HG03439 (cell line): ENCODE results near the gene SYNGR3.

Experiments used
- ATAC-seq: cut with Tn5 transposase; IDR thresholded peaks from one replicate; pipeline ENCODE4 v1.9.1; 2021; ENCODE audit warnings: mild to moderate bottlenecking, moderate library complexity; ENCODE audit not compliant: unreplicated experiment

Gene SYNGR3

DNA sequence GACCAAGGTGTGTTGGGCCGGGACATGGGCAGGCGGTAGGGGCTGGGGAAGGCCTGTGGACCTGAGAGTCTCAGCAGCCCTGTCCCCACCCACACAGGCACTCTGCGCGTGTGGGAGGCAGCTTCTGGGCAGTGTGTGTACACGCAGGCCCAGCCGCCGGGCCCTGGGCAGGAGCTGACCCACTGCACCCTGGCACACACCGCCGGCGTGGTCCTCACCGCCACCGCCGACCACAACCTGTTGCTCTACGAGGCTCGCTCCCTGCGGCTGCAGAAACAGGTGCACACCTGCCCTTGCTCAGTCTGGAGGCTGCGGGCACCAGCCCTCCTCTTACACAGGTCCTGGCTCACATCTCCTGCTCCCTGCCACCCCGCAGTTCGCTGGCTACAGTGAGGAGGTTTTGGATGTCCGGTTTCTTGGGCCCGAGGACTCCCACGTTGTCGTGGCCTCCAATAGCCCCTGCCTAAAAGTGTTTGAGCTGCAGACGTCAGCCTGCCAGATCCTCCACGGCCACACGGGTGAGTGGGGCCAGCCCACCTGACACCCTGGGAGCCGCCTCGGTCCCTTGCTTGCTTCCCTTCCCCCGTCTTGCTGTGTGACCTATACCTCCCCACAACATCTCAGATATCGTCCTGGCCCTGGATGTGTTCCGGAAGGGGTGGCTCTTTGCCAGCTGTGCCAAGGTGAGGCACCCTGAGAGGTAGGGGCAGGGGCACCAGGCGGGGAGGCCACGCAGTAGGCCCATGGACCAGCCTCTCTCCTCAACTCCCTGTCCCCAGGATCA lies 14.1 kb upstream of the SYNGR3 start:
- ATAC-seq = no peak

DNA sequence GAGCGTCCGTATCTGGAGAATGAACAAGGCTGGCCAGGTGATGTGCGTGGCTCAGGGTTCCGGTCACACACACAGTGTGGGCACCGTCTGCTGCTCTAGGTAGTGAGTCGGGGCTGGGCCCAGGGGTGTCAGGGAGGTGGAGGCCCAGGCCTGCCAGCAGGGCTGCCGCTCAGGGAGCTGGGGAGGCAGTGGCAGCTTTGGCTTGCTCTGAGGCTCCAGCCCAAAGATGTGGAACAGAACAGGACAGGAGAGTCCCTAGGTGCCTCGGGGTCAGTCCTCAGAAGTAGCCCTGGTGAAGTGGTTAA lies 13.6 kb upstream of the SYNGR3 start:
- ATAC-seq = no peak

DNA sequence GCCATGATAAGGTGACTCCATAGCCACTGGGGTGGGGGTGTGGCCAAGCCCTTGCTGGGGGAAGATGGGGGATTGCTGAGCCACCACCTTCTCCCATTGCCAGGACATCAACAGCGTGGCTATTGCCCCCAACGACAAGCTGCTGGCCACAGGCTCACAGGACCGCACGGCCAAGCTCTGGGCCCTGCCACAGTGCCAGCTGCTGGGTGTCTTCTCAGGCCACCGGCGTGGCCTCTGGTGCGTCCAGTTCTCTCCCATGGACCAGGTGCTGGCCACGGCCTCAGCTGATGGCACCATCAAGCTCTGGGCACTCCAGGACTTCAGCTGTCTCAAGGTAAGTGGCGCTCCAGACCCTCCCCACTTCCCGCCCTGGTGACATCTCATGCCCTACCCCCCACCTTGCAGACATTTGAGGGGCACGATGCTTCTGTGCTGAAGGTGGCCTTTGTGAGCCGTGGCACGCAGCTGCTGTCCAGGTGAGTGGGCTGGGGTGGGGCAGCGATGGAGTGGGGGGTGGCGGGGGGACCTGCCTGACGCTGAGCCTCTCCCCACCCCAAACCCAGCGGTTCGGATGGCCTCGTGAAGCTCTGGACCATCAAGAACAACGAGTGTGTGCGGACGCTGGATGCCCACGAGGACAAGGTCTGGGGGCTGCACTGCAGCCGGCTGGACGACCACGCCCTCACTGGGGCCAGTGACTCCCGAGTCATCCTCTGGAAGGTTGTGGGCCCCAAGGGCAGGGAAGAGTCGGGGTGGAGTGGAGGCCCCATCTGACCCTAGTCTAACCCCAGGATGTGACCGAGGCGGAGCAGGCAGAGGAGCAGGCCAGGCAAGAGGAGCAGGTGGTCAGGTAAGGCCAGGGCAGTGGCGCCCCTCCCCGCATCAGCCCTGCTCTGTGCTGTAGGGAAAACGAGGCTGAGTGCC lies 12.6 kb upstream of the SYNGR3 start:
- no peak for ATAC-seq

DNA sequence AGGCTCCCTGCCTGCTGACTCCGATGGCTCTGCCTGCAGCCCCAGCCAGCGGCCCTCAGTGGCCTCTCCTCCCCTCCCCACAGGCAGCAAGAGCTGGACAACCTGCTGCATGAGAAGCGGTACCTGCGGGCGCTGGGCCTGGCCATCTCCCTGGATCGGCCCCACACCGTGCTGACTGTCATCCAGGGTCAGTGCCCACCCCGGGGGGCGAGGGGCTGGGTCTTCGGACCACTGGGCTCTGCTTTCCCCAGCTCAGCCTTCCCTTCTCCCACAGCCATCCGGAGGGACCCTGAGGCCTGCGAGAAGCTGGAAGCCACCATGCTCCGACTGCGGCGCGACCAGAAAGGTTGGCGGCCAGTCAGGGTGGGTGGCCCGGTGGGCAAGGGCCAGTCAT lies 11.9 kb upstream of the SYNGR3 start:
- ATAC-seq = no peak

DNA sequence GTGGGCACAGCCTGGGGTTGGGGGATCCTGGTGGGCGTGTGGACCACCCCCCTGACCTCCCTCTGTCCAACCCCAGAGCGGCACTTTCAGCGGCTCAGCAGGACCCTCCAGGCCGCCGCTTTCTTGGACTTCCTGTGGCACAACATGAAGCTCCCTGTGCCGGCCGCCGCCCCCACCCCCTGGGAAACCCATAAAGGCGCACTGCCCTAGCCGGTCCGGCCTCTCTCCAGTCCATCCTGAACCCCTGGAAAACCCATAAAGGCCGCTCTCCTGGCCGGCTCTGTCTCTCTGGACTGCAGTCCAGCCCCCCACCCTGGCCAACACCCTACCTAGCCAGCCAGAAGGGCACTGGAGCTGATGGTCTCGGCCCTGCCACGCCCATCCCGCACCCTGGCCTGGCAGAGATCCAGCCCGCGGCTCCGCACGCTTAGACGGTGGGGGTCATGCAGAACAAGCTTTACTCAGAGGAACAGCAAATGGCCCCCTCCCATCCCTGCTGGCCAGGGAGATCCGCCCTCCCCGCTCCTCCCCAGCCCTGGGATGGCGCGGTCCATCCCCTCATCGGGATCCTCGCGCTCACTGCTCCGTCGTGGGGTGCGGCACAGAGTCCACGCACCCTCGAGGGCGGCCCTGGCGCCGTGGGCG lies 11.2 kb upstream of the SYNGR3 start:
- ATAC-seq = no peak

DNA sequence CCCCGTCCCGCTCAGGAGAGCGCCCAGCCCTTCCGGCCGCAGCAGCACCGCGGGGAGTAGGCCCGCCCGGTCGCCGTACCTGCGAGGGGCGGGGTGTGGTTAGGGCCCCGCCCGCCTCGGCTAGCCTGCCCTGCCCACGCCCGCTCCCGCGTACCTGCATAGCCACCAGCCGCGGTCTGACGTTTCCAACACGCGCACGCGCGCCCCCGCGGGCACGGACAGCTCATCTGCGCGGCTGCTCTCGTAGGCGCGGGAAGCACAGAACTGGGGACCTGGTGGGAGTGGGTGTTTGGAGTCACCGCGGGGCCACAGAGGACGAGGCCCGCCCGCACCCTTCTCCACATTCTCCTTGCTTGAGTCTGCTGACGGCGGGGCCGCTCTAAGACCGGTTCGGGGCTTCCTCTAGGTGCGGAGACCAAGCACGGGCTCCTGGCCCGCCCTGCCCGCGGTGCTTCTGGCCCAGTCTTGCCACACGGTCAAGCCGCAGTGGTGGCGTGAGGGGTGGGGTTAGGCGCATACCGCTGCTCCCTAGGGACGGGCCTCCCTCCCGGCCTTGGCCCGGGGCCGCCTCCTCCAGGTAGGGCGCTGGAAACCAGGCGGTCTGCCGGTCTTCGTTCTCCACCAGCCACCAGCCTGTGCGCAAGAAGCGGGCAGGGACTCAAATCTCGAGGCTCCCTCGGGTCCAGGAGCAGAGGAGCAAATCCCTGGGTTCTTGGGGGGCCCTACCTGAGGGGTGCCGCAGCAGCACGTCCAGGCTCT lies 10.3 kb upstream of the SYNGR3 start:
- ATAC-seq = no peak

DNA sequence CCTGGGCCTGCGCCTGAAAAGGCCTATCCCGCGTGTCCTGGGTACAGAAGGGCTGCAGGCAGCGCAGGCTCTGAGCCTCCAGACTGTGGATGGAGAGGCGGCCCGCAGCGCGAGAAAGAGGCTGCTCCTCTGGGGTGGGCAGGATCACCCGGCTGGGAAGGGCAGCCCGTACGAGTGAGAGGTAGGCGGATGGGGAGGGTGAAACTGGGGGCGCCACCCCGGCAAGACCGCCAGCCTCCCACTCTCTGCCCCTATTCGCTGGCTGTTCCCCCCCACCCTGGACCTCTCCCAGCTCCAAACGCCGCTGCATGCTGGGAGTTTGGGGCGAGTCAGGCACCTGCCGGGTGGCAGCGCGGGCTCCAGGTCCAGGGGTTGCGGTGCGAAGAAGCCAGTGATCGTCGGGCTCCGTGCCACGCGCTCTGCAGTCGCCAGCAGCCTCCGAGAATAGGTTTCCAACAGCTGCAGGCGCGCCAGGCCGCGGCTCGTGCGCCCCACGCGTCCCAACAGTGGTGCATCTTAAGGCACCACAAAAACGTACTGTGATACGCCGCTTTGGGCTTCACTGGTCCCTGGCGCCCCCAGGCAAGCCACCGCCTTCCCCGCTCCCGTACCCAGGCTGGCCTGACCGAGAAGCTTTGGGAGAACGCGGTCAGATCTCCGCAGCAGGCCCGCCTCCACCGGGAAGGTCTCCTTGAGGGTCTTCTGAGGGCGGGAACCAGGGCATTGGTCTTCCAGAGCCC lies 9.6 kb upstream of the SYNGR3 start:
- ATAC-seq = no peak

DNA sequence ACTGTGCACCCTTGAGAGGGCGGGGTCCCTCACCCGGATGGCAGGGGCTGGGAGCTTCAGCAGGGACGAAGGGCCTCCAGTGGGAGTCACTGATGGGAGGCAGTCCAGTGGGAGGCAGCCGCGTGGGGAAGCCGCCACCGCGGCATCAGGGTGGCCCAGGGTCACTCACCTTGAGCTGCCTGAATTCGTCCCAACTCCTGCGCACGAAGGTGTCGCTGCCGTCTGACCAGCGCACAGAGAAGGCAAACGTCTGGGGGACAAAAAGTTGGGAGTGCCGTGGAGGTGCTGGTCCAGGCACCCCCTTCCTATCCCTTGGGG lies 9.0 kb upstream of the SYNGR3 start:
- no peak for ATAC-seq

DNA sequence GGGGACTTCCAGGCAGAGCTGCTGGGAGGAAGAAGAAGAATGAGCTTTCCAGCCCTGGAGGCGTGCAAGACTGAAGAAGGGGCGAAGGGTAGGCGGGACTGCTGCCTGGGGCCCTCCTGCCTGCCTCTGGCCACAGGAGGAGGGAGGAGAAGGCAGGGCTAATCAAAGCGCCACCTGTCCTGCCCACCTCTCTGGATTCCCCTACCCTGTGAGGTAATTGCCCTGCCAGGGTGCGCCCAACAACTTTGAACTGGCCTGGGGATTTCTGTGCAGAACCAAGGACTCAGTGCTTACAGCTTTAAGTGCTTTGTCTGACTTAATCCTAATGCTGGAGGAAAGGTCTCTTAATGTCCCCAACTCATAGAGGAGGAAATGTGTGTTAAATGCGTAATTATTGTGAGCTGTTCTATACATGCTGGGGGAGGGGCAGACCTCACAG lies 8.4 kb upstream of the SYNGR3 start, which contains the start of gene NOXO1:
Gene NOXO1 (minus strand): TSS at position 72 of the 439 bp plus-strand sequence. CDS start 290 bp downstream, outside the sequence.
- no peak for ATAC-seq

DNA sequence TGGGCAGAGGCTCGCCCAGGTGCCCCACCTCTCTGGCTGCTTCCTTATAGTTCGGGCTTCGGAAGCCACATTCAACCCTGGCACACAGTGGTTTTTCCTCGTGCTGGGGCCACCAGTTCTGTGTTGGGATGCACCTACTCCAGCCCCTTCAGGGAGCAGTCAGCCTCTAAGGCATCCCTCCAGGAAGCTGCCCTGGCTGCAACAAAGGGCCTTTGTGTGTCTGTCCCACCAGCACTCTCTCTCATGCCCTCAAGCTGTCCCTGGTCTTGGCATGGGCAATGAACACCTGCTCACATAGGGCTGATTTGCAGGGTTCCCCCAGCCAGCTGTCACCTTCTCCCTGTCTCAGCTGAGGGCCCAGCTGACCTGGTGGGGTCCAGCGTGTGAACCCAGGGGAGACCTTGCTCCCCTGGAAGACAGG lies 7.7 kb upstream of the SYNGR3 start:
- ATAC-seq = no peak

DNA sequence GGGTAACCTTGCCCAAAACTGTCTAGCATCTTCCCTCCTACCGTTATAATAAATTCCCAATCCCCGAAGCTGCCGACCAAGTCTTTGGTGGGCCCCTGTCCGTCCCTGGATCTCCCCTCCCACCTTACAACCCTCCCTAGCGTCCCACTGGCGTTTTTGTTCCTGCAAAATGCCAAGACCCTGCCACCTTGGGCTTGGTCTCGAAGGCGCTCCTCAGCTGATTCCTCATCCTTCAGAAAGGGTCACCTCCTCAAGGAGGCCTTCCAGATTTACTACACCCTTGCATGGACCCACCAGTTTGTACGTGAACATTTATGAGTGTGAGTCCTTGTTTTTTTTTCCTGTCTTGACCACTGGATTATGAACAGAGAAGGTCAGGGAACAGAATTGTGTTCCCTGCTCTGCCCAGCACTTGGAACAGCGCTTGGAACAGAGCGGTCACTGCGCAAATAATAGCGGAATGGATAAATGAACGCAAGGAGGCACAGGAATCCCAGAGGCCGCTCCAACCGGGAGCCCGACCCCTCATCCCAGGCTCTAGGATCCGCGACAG lies 6.7 kb upstream of the SYNGR3 start:
- no peak for ATAC-seq

DNA sequence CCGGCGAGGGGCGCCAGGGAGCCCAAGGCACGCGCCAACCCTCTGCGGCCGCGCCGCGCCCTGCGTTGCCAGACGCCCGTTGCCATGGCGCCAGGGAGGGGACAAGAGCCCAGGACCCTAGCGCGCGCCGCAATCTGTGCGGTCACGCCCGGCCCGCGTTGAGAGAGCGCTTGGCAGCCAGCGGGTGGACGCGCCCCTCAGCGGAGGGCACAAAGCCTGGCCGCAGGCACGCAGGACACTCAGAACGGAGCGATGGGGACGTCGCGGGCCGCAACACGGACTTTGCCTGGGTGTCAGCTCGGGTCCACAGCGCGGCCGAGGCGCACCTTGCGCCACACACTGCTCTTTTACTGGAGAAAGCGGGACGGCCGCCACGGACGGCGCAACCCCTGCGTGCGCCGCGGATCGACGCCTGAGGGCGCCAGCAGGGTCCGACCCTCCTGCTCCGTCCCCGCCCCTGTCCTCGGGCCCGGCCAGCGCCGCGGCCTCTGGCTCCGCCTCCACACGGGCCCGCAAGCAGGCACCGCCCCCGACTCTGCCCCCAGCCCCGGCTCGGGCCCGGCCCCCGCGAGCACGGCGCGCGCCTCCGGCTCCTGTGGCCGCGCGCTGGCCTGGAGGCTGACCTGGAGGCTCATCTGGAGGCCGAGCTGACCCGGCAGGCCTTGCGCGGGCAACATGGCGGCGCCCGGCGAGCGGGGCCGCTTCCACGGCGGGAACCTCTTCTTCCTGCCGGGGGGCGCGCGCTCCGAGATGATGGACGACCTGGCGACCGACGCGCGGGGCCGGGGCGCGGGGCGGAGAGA lies 6.0 kb upstream of the SYNGR3 start, which contains the start of gene GFER:
Gene GFER (plus strand): TSS at position 650 of the 803 bp plus-strand sequence. CDS start 26 bp downstream, at position 676.
- peak; percentile 73 for ATAC-seq

DNA sequence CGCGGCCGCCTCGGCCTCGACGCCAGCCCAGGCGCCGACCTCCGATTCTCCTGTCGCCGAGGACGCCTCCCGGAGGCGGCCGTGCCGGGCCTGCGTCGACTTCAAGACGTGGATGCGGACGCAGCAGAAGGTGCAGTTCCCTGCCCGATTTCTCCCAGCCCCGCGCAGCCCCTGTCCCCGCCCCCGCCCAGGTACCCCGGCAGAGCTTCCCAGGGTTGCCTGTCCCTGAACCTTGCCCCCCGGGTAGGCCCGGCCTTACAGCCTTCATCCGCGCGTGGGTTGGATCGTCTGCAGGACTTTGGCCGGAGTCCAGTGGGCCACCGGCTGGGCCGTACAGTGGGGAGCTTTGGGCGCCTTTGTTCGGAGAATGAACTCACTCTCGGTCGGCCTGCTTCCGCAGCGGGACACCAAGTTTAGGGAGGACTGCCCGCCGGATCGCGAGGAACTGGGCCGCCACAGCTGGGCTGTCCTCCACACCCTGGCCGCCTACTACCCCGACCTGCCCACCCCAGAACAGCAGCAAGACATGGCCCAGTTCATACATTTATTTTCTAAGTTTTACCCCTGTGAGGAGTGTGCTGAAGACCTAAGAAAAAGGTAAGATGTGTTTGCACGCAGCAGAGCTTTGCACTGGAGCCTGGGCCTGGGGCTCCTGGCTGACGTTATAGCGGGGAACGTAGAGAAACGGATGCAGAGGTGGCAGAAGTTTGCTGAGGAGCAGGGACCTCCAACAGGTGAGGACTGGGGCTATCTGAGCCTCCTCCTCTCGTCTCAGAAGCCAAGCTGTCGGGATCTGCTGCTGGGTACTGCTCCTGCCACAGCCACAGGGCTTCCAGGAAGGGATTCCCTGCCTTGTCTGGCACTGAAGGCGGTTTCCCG lies 5.2 kb upstream of the SYNGR3 start:
- ATAC-seq = no peak

DNA sequence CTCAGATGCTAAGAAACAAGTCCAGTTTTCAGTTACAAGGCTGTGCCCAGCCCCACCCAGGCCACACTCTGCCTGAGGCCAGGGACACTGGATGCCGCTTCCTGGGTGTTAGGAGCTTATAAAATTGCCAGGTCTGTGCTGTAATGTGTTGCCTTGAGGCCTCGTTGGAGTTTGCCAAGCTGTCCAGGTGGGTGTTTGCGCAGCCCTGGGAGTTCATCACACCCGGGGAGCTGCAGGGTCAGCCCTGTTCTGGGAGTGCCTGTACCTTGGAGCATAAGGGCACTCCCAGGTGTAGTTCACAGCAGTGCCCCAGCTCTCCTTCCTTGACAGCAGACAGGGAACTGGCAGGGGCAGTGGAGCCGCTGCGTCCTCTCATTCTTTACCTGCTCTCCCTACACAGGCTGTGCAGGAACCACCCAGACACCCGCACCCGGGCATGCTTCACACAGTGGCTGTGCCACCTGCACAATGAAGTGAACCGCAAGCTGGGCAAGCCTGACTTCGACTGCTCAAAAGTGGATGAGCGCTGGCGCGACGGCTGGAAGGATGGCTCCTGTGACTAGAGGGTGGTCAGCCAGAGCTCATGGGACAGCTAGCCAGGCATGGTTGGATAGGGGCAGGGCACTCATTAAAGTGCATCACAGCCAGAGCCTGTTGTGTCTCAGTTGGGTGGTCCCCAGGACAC lies 4.2 kb upstream of the SYNGR3 start:
- ATAC-seq = no peak

DNA sequence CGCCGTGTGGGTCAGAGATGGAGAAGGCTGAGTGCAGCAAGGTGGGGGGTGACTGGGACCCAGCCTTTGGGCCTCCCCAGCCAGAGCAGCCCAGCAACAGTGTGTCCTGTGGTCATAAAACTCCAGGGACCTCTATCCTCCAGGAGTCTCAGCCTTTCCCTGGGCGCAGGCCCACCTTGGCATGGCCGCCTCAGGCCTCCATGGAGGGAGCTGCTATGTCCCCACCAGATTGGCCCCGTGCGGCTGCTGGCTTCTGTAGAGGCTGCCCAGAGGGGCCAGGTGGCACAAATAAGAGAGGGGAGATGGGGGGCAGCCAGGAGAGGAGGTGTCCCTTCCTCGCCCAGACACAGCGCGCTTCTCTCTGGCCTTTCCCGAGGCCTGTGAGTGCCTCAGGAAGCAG lies 2.6 kb upstream of the SYNGR3 start:
- no peak for ATAC-seq

DNA sequence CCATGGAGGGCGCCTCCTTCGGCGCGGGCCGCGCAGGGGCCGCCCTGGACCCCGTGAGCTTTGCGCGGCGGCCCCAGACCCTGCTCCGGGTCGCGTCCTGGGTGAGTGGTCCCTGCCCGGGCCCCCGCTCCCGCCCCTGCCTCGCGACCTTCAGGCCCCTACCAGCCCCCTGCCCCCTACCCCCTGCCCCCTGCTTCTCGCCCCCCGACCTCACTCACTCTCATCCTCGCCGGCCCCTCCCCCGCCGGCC lies 256 bp downstream of the SYNGR3 start:
- ATAC-seq = no peak

DNA sequence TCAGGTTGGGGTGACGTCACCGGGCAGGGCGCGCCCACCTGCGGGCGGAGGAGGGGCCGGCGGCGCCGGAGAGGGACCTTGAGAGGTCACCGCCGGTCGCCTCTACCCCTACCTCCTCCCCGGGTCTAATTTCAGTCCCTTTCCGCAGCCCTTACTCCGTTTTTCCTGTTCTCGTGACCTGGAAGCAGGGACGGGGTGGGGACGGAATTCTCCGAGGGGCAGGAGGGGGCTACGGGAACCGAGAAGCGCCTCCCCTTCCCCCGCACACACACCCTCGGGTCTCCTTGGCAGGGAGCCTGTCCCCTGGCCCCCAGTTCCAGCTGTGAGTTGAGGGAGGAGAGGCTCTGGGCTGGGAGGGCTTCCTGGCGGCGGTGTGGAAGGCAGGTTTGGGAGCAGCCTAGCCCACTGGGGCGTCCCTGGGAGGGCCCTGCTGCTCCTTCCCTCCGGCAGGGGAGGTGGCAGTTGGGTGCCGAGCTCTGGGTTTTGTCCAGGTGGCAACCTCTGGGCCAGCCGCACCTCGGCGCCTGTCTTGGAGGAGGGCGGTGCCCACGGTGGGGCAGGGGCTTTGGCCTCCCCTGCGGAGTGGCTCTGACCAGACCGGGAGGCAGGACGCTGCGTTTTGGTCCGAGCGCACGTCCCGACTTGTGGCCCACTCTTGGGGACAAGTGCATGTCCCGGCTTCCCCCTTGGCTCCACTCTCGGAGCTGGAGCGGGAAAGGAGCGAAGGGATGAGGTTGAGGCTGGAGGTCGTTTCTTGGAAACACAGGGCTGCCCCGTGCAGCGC lies 773 bp downstream of the SYNGR3 start:
- ATAC-seq = no peak
